ENCODE results near the gene TXLNG.

- TF ChIP-seq CREM (CRISPR knock-in tag; IDR thresholded peaks at IDR 0.05) (no peak), MAX (CRISPR knock-in tag; IDR thresholded peaks at IDR 0.05) (no peak)
These were observed 42.0 kb downstream of the TXLNG start for GRCh38 chrX:16828124-16828908.

Measured in WTC11 (cell line).